ENCODE results near the gene LMO7. TPM values are rescaled to one million over a fixed set of nuclear protein-coding genes. Genes with fewer than 3 reads are reported as not detected.

Gene LMO7
- 100 to 1,000 TPM in 9 of 10 donors, 10 to 100 TPM in 1; 74.6 to 192 (median 133) TPM for polyA plus RNA-seq (ENCODE audit: insufficient read length in 10 of 10)
- long read RNA-seq, donor 1, transcript LMO7-227 (1 exons, 2,039 nt) = major isoform, 10 of 11 reads
- long read RNA-seq, donor 1, partial matches to known transcripts = 0 of 11 reads
- long read RNA-seq, donor 1, other reads (novel, unspliced or antisense) = 0 of 11 reads
- long read RNA-seq, donor 2, transcript LMO7-227 (1 exons, 2,039 nt) = major isoform, 11 of 15 reads
- long read RNA-seq, donor 2, partial matches to known transcripts = 0 of 15 reads
- long read RNA-seq, donor 2, other reads (novel, unspliced or antisense) = 0 of 15 reads
- long read RNA-seq, donor 3 = 0 reads
- long read RNA-seq, donor 4, transcript LMO7-227 (1 exons, 2,039 nt) = major isoform, 8 of 13 reads
- long read RNA-seq, donor 4, partial matches to known transcripts = 5 of 13 reads
- long read RNA-seq, donor 4, other reads (novel, unspliced or antisense) = 0 of 13 reads
- long read RNA-seq, donor 5, transcript LMO7-227 (1 exons, 2,039 nt) = major isoform, 15 of 16 reads
- long read RNA-seq, donor 5, partial matches to known transcripts = 0 of 16 reads
- long read RNA-seq, donor 5, other reads (novel, unspliced or antisense) = 0 of 16 reads
- long read RNA-seq, donor 6, transcript LMO7-227 (1 exons, 2,039 nt) = major isoform, 10 of 10 reads
- long read RNA-seq, donor 6, partial matches to known transcripts = 0 of 10 reads
- long read RNA-seq, donor 6, other reads (novel, unspliced or antisense) = 0 of 10 reads
- long read RNA-seq, donor 7, transcript LMO7-227 (1 exons, 2,039 nt) = major isoform, 12 of 13 reads
- long read RNA-seq, donor 7, partial matches to known transcripts = 0 of 13 reads
- long read RNA-seq, donor 7, other reads (novel, unspliced or antisense) = 0 of 13 reads
- long read RNA-seq, donor 8, transcript LMO7-227 (1 exons, 2,039 nt) = major isoform, 8 of 8 reads
- long read RNA-seq, donor 8, partial matches to known transcripts = 0 of 8 reads
- long read RNA-seq, donor 8, other reads (novel, unspliced or antisense) = 0 of 8 reads
- long read RNA-seq, donor 9, partial matches to known transcripts = 0 of 2 reads
- long read RNA-seq, donor 9, other reads (novel, unspliced or antisense) = 0 of 2 reads

DNA sequence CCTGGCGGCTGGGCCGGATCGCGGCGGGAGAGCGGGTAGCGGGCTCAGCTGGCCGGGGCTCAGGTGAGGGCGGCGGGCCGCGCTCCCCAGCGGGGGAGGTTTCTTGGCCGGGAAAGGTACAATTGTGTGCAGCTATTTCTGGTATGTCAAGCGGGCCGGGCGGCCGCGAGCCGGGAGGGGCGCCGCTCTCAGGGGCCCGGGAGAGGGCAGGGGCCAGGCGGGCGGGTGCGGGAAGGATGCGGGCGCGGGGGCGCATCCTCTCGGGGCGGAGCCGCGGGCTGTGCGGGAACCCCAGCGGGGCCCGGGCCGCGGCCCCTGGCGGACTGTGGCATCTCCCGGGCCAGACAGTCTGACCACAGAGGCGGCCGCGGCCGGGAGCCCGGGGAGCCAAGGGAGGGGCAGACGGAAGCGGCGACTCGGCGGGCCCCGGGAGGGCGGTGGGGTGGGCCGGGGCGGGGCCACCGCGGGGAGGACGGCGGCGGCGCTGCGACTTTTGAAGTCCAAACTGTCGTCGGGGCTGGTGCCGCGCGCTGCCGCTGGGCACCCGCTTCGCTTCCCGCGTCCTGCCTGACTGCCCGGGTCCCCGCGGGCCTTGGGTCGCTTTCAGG, at the start of gene LMO7:
Gene LMO7 (plus strand): TSS at position 503 of the 608 bp plus-strand sequence. CDS start 328 bp downstream, outside the sequence.
- peak; percentile 21 to 61 (median 44) for DNase-seq

DNA sequence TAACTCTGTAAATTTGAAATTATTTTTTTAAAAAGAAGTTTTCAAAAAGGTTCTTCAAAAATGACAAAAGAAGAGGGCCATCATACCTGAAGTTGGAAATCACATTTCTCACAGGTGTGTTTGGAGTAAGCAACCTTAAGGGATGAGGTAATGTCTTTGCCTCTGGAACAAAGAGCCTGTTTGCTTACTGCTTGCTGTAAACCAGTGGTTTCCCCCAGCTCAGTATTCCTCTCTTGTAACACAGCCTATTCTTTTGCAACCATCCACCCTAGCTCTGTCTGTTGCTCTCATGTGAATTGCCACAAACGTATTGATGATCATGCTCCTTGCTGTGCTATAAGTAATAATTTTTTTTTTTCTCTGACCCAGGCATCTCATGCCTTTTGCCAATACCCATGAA, 48.5 kb upstream of the LMO7 start:
- no peak for DNase-seq

- DNase-seq = no peak
These were observed 39.4 kb upstream of the LMO7 start for GRCh38 chr13:75596657-75597182.

GRCh38 chr13:75600371-75600770, 35.8 kb upstream of the LMO7 start:
- DNase-seq = no peak

GRCh38 chr13:75603038-75603437, 33.1 kb upstream of the LMO7 start:
- no peak for DNase-seq

GRCh38 chr13:75607447-75607846, 28.7 kb upstream of the LMO7 start:
- no peak for DNase-seq

GRCh38 chr13:75610466-75610865, 25.7 kb upstream of the LMO7 start:
- DNase-seq = no peak

GRCh38 chr13:75612354-75612753, 23.8 kb upstream of the LMO7 start:
- no peak for DNase-seq

DNA sequence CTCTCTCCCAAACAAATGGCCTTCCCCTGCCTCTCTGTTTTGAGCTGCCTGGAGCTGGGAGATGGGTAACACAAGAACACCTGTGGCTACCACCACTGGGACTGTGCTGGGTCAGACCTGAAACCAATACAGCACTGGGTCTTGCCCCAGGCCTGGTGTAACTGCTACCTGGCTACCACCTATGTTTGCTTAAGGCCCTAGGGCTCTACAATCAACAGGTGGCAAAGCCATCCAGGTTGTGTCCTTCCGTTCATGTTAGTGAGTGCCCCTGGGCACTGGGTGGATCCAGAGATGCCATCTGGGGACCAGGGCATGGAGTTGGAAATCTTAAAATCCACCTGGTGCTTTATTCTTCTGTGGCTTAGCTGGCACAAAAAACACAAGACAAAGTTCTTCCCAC, 18.9 kb upstream of the LMO7 start:
- no peak for DNase-seq

GRCh38 chr13:75618308-75618707, 17.8 kb upstream of the LMO7 start:
- no peak for DNase-seq

DNA sequence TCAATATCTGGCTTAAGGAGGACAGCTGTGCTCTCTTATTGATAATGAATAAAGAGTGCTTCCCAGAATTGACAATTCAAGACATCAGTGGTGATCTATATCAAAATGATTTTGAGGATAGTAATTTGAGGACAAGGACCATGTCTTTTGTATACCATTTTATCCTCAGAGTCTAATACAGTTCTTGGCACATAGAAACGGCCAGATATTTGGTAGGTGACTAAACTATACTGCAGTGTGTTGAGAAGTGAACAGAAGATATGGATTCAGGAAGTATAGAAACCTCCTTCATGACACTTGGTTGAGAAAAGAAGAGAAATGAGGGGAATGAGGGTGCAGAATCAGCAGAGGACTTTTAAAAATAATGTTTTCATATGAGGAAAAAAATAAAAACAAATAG, 16.1 kb upstream of the LMO7 start:
- DNase-seq = no peak

- peak in 1 of 3 donors; percentile 81 for DNase-seq
These were observed 15.0 kb upstream of the LMO7 start for GRCh38 chr13:75621147-75621546.

DNA sequence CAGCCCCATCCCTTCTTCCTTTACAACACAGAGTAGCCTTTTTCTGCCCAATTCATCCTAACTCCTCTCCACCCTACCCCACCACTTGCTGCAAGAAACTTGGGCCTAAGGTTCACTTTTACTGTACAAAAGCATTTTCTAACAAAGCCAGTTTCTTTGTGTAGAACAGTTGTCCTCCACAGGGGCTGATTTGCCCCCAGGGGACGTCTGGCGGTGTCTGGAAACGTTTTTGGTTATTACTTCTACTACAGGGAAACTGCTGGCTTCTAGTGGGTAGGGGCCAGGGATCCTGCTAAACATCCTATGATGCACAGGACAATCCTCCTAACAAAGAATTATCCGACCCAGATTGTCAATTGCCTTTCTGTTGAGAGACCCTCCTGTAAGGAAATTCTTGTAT, 7.3 kb upstream of the LMO7 start:
- DNase-seq = no peak

- peak in 2 of 3 donors; percentile 17 to 93 for DNase-seq
These were observed 2.8 kb upstream of the LMO7 start for GRCh38 chr13:75633285-75633684.

DNA sequence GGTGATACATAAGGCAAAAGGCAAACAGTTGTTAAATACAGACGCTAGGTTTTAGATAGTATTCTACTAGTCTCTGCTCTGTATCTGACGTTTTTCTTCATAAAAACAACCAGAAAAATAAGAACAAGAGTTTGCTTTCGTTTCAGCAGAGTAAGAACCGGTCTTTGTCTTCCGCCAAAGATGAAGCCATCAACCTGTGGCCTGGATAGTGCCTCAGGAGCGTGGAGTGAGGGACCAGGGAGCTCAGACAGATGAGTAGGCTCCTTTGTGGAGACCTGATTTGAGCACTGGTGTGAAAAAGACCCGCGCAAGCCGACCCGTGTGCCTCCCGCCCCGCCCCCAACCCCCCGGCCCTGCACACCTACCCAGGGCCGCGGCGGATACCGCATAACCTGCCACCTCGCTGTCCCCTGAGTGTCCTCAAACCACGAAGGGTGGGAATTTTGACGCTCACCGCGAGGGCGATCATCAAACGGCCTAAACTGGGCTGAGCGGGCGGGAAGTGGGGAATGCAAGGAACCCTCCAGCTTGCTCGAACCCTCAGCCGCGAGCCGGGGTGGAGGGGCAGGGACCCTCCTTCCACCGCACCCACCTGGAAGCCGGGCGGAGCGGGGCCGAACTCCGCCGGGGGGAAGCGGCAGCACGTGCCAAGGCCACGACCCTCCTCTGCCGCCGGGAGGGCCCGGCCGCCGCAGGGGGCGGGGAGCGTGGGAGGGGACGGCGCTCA, 866 bp upstream of the LMO7 start:
- DNase-seq = peak in 2 of 3 donors; percentile 21 to 62

DNA sequence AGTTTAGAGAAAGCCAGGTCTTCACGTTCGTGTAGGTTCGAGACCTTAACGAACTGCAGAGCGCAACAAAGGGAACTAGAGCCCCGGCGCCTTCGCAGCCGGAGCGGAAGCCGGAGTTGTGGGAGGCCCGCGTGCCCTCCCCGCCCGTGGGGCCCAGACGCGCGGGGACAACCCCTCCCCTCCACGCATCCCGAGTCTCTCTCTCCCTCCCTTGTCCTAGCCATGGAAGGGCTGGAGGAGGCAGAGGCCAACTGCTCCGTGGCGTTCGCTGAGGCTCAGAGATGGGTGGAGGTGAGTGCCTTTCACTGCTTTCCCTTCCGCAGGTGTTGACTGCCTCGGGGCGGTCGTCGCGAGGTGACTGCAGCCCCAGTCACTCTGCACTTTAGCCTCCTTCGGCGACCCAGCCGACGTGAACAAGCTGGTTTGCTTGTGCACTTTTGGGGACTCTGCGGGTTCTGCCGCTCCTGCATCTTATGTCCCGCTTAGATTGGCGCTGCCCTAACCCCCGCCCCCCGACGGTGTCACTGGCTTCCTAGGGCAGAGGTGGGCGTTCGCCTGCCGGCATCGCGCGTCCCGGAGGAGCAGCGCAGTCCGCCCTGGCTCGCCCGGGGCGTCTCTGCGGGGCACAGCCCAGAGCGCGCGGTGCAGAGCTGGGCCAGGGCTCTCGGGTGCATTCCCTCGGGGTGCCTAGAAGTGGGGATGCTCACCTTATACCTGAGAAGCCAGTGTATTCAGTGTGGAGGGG, 478 bp downstream of the LMO7 start:
- peak in 2 of 3 donors; percentile 52 to 80 for DNase-seq

- DNase-seq = peak in 1 of 3 donors; percentile 67
These were observed 1.1 kb downstream of the LMO7 start for GRCh38 chr13:75637181-75637750.

DNA sequence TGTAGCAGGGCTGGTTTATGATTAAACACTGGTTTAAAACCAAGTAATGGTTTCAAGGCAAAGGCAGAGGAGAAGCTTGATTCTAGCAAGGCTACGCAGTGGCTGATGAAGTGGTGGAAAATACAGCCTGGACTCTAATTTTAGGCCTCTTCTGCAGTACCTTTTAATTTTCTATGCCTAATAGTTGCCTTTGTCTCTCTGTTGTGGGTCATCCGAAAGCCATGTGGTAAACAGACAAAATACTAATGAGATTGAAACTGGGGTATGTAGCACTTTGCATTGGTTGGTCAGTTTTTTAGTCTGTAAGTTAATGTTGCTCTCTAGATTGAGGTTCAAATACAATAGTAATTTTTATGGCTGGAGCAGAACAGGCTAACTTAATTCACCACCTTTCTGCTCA, 3.3 kb downstream of the LMO7 start:
- no peak for DNase-seq

GRCh38 chr13:75641026-75641425, 4.9 kb downstream of the LMO7 start:
- no peak for DNase-seq

DNA sequence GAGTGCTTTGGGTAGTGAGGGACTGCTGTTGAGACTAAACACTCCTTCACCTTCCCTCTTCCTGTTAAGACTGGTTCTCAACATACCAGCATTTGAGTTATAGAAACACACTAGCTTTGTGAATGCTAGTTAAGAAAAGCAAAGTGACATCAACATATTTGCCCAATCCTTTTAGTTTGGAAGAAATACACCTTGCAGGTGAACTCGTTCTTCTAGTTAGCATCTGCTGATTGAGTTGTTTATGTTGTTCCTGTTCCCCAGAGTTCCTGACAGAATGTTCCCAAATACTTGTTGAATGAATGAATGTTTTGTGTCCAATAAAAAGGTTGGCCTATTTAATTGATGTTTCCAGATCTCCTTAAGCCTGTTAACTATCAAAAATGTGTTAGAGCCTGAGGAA, 7.1 kb downstream of the LMO7 start:
- no peak for DNase-seq
